ENCODE measurements around the gene SGIP1.
"Not testable (repeated sequence)": the region's sequence is repeated elsewhere in the genome, so short reads cannot be mapped to it uniquely, and the experiment has no call there.

Gene SGIP1

GRCh38 chr1:66684353-66684752 is 150.4 kb downstream of the SGIP1 start:
- DNase-seq (ENCODE audit: low spot score) = no peak

GRCh38 chr1:66685265-66685664 is 151.3 kb downstream of the SGIP1 start:
- DNase-seq (ENCODE audit: low spot score) = no peak

GRCh38 chr1:66685670-66686069 is 151.7 kb downstream of the SGIP1 start:
- no peak for DNase-seq (ENCODE audit: low spot score)

- DNase-seq (ENCODE audit: low spot score) = no peak
These were observed 152.5 kb downstream of the SGIP1 start for GRCh38 chr1:66686406-66686805.

- DNase-seq (ENCODE audit: low spot score) = no peak
These were observed 153.4 kb downstream of the SGIP1 start for GRCh38 chr1:66687358-66687757.

GRCh38 chr1:66690666-66691381 is 156.9 kb downstream of the SGIP1 start:
- no peak for DNase-seq (ENCODE audit: low spot score)

- no peak for DNase-seq (ENCODE audit: low spot score)
These were observed 158.7 kb downstream of the SGIP1 start for GRCh38 chr1:66692681-66693080.

- no peak for DNase-seq (ENCODE audit: low spot score)
These were observed 159.9 kb downstream of the SGIP1 start for GRCh38 chr1:66693856-66694255.

- DNase-seq (ENCODE audit: low spot score) = no peak
These were observed 161.2 kb downstream of the SGIP1 start for GRCh38 chr1:66695116-66695515.

- DNase-seq (ENCODE audit: low spot score) = no peak
These were observed 162.8 kb downstream of the SGIP1 start for GRCh38 chr1:66696771-66697170.

- no peak for DNase-seq (ENCODE audit: low spot score)
These were observed 165.3 kb downstream of the SGIP1 start for GRCh38 chr1:66699213-66699612.

GRCh38 chr1:66704177-66704875 is 170.4 kb downstream of the SGIP1 start:
- DNase-seq (ENCODE audit: low spot score) = no peak

GRCh38 chr1:66705110-66705509 is 171.2 kb downstream of the SGIP1 start:
- peak; percentile 14 for DNase-seq (ENCODE audit: low spot score)

GRCh38 chr1:66711420-66711819 is 177.5 kb downstream of the SGIP1 start:
- peak; percentile 53 for DNase-seq (ENCODE audit: low spot score)

- no peak for DNase-seq (ENCODE audit: low spot score)
These were observed 178.9 kb downstream of the SGIP1 start for GRCh38 chr1:66712839-66713238.

- DNase-seq (ENCODE audit: low spot score) = peak; percentile 58
These were observed 190.0 kb downstream of the SGIP1 start for GRCh38 chr1:66723985-66724384.

GRCh38 chr1:66725885-66726665 is 192.1 kb downstream of the SGIP1 start:
- peak; percentile 83 for DNase-seq (ENCODE audit: low spot score)

GRCh38 chr1:66728021-66728420 is 194.1 kb downstream of the SGIP1 start:
- no peak for DNase-seq (ENCODE audit: low spot score)

GRCh38 chr1:66728716-66729115 is 194.8 kb downstream of the SGIP1 start:
- not testable (repeated sequence) for DNase-seq (ENCODE audit: low spot score)

- DNase-seq (ENCODE audit: low spot score) = no peak
These were observed 195.2 kb downstream of the SGIP1 start for GRCh38 chr1:66729119-66729518.

GRCh38 chr1:66729523-66729922 is 195.6 kb downstream of the SGIP1 start:
- DNase-seq (ENCODE audit: low spot score) = no peak

- DNase-seq (ENCODE audit: low spot score) = no peak
These were observed 196.5 kb downstream of the SGIP1 start for GRCh38 chr1:66730462-66730861.

All from pons (tissue), 1 donor.